Right cardiac atrium (tissue), 5 donors: ENCODE data around the gene SLC6A19. TPM values are rescaled to one million over a fixed set of nuclear protein-coding genes. Genes with fewer than 3 reads are reported as not detected.
A peak's percentile ranks its signal among the peaks of the same experiment; 100 is the strongest.

Experiments
- ATAC-seq, 2 donors: fragments of 200-7000 bp; cut with Tn5 transposase; one replicate each; pipeline versions ENCODE4 v1.8.0 to v1.9.1; 2020; ENCODE audit warnings: moderate library complexity in 2 of 2, mild to moderate bottlenecking in 1 of 2
- DNase-seq, 3 donors: peaks; one replicate each; pipeline ENCODE4 v3.0.0-alpha.2; 2020
- H3K27ac ChIP-seq: one replicate; pipeline ENCODE4 v1.5.1; 2013; ENCODE audit warnings: mild to moderate bottlenecking, low read length, control low read depth, moderate library complexity
- H3K27me3 ChIP-seq: one replicate; pipeline ENCODE4 v1.6.1; 2013; ENCODE audit not compliant: control insufficient read depth, insufficient read depth
- H3K4me1 ChIP-seq: one replicate; pipeline ENCODE4 v1.6.1; 2013; ENCODE audit warnings: low read length; ENCODE audit not compliant: control insufficient read depth, insufficient read depth
- H3K4me3 ChIP-seq: one replicate; pipeline ENCODE4 v1.5.1; 2013; ENCODE audit warnings: low read length, control low read depth
- H3K9me3 ChIP-seq: one replicate; pipeline ENCODE4 v1.6.1; 2013; ENCODE audit warnings: low read length; ENCODE audit not compliant: control insufficient read depth
- WGBS: extraction: QIAGEN DNeasy Blood & Tissue Kit; methylation state at CpG from one replicate; pipeline ENCODE4 v1.1.7; 2013; 5-methylcytosine and 5-hydroxymethylcytosine counted together
- intact Hi-C, 4 donors: fragments of 100-400 bp; cut with DNase I; formaldehyde crosslinking; loops; one replicate each; pipeline versions ENCODE4 v1.11.0 to v1.14.0; 2022 to 2023
- polyA plus RNA-seq: library from polyadenylated mRNA; stranded (reverse); fragments of 200-250 nt; gene quantifications from one replicate; pipeline ENCODE4 v1.2.3, GENCODE V29; 2013
- total RNA-seq, 4 donors: library from RNA; stranded (reverse); fragmentation: NEBNext Ultra II Directional; extraction: Animal tissue kit (Norgen Biotek cat#: 25700); gene quantifications; one replicate each; pipeline ENCODE4 v1.2.1, GENCODE V29; 2021
- donor health status: healthy with polysubstance abuse.
- donor health status: DM: no; HTN: yes; CAD: no.
- donor health status: DM: no; HTN: no; CAD: no.
- donor health status: DM: no; HTN: yes; CAD: no; lungs with severe emphysema.
- donor health status: DM: yes; HTN: yes; CAD: no.

The SLC6A19 gene
- total and polyA plus RNA-seq, 5 donors, result not detected

DNA sequence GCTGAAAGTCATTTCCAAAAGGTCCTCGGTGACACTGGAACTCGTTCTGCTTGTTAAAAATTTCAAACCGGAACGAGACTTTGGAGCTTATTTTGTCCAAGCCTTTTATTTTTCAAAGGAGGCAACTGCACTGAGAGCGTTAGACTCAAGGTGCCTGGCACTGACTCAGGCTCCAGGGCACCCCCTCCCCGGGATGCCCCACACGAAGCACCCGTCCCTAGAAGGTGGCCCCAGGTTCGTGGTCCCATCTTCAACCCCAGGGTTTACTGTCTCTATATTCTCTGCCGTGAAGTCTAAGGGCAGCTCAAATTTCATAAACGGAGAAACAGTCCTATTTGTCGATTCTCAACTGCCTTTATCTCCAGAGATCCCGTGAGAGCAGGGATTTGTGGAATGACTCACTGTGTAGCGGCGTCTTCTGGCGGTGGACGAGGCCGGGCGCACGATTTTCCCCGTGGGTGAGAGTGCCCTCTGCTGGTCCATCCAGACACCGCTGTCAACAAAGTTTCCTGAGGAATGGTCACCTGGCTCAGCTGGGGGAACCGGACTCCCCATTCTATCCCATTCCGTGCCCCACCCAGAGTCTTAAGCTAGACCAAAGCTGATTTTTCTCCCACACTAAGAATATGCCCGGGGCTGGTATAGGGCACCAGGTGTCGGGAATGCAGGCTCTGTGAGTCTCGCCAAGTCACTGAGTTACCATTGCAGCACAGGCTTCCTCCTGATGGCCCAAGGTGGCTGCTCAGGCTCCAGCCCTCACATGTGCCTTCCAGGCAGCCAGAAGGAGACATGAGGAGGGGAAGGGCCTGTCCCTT is 27.1 kb upstream of the SLC6A19 start:
- WGBS, result 39% methylated on average over 27 of the region's 27 CpGs
- Histone ChIP-seq H3K27ac (no peak overlapping the region), H3K4me1 (no peaks in the 10 kb centered on the region), H3K4me3 (no peak overlapping the region), H3K9me3 (no peaks in the 10 kb centered on the region), H3K27me3 (no peaks in the 10 kb centered on the region)
- intact Hi-C loops, result loop anchor here in 2 of 4 donors (2.0 to 10.0 kb wide), 2 partner anchors 250 kb away; no protein-coding TSS in a partner anchor
- peak; percentile 61 to 77 for ATAC-seq
- peak; percentile 69 to 86 (median 83) for DNase-seq

DNA sequence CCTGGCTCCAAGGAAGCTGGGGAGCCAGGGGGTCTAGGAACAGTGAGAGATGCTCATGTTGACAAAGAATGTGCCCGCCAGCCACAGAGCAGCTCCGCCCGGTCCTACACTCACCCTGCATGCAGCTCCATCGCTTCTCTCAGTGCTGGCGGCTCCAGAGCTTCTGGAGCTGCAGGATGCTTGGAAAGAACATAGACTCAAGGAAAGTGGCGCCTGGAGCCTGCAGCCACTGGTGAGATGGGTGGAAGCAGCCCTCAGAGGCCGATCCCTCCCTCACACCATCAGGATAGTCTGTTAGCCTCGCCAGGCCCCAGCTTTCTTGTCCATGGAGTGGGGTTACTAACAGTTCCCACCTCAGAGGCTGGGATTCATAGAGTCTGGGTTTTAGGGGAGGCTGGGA is 26.4 kb upstream of the SLC6A19 start:
- H3K27me3 ChIP-seq, result no peaks in the 10 kb centered on the region
- intact Hi-C loops, result loop anchor here in 2 of 4 donors (2.0 to 10.0 kb wide), 2 partner anchors 250 kb away; no protein-coding TSS in a partner anchor
- no peaks in the 10 kb centered on the region for H3K4me1 ChIP-seq
- H3K9me3 ChIP-seq, result no peaks in the 10 kb centered on the region
- H3K4me3 ChIP-seq, result no peak overlapping the region
- ATAC-seq (no peak), DNase-seq (peak; percentile 10 to 37 (median 25))
- 87% methylated on average over 8 of the region's 8 CpGs for WGBS
- no peak overlapping the region for H3K27ac ChIP-seq

DNA sequence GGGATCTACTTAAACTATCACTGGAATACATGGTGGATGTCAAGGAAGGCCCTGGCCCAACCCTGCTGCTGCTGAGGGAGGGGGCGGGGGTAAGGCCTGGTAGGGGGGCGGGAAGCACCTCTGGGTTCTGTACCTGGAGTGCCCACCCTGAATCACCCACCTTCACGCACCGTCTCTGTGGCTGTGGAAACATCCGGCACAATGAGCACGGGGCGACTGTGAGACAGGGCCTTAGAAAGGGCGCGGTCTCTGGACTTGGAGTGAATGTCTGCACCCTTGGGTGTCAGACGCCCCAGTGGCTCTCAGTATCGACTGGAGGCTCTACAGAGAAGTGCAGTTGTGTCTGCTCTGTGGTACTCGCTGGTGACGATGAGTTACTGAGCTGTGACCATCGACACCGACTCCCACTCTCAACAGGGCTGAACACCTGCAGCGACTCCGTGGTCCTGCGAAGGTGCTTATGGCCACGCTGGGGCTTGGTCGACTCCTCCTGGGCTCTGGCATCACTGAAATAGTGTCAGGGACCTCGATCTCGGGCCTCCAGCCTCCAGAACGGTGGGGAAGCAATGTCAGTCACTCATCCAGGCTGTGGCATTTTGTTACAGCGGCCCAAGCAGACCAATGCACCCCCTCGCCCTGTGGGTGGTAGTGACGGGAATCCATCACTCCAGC is 25.5 kb upstream of the SLC6A19 start:
- no peak for ATAC-seq
- Histone ChIP-seq H3K9me3 (no peaks in the 10 kb centered on the region), H3K4me3 (no peak overlapping the region), H3K4me1 (no peaks in the 10 kb centered on the region), H3K27ac (no peak overlapping the region), H3K27me3 (no peaks in the 10 kb centered on the region)
- DNase-seq, result peak; percentile 12 to 42 (median 30)
- intact Hi-C loops, result loop anchor here in 2 of 4 donors (2.0 to 10.0 kb wide), 2 partner anchors 251 kb away; no protein-coding TSS in a partner anchor
- 90% methylated on average over 26 of the region's 26 CpGs for WGBS

- no peaks in the 10 kb centered on the region for H3K27me3 ChIP-seq
- no peak for ATAC-seq
- WGBS, result 86% methylated on average over 42 of the region's 42 CpGs
- DNase-seq, result peak; percentile 12 to 53 (median 41)
- intact Hi-C loops, result loop anchor here in 1 of 4 donors (10.0 kb wide), 1 partner anchor 252 kb away; no protein-coding TSS in a partner anchor
- no peaks in the 10 kb centered on the region for H3K9me3 ChIP-seq
- no peak overlapping the region for H3K27ac ChIP-seq
- no peaks in the 10 kb centered on the region for H3K4me1 ChIP-seq
- H3K4me3 ChIP-seq, result no peak overlapping the region
Measured at GRCh38 chr5:1176473-1177391, 24.7 kb upstream of the SLC6A19 start.

DNA sequence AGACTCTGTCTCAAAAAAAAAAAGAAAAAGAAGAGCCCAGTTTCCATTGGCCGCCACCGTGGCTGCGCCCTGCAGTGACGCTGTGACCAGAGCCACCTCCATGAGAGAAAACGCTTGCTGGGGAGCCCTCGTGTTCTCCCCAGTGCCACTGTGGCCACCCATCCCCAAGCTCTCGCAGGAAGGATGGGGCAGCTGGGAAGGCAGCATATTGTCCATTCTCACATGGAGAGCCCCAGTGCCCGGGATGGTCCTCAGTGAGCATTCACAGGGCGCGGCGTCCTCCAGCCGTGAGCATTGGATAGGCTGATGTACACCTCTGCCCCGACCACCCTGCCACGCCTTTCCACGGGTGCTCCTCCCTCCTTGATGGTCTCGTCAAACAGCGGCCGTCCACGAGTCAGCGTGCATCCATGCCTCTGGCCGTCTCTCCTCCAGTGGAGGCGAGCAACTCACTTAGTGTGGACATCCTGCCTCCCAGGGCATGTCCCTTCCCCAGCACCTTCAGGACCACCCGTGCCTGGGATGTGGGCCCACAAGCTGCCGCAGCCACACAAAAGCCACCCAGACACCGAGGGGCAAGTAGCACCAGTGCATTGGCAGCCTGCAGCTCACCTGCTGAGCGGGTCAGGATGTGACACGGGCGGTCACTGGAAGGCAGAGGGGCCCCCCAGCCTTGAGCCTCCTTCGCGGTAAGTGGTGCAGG is 23.4 kb upstream of the SLC6A19 start:
- DNase-seq (peak in 2 of 3 donors; percentile 39 to 55), ATAC-seq (no peak)
- H3K27ac ChIP-seq, result no peak overlapping the region
- no peak overlapping the region for H3K4me3 ChIP-seq
- WGBS, result 88% methylated on average over 15 of the region's 30 CpGs
- no peaks in the 10 kb centered on the region for H3K4me1 ChIP-seq
- intact Hi-C loops, result loop anchor here in 1 of 4 donors (10.0 kb wide), 1 partner anchor 253 kb away; no protein-coding TSS in a partner anchor
- H3K9me3 ChIP-seq, result no peaks in the 10 kb centered on the region
- H3K27me3 ChIP-seq, result no peaks in the 10 kb centered on the region

GRCh38 chr5:1178529-1179382 is 22.6 kb upstream of the SLC6A19 start:
- ATAC-seq (peak in 1 of 2 donors; percentile 38), DNase-seq (peak in 2 of 3 donors; percentile 51 to 55)
- no peak overlapping the region for H3K4me3 ChIP-seq
- H3K27me3 ChIP-seq, result no peaks in the 10 kb centered on the region
- no CpG with 5 or more reads among the region's 34 CpGs for WGBS
- H3K4me1 ChIP-seq, result no peaks in the 10 kb centered on the region
- H3K27ac ChIP-seq, result no peak overlapping the region
- no peaks in the 10 kb centered on the region for H3K9me3 ChIP-seq
- intact Hi-C loops, result loop anchor here in 1 of 4 donors (10.0 kb wide), 1 partner anchor 254 kb away; no protein-coding TSS in a partner anchor

- Histone ChIP-seq H3K4me1 (no peaks in the 10 kb centered on the region), H3K27me3 (no peaks in the 10 kb centered on the region), H3K27ac (no peak overlapping the region), H3K9me3 (no peaks in the 10 kb centered on the region), H3K4me3 (no peak overlapping the region)
- ATAC-seq (no peak), DNase-seq (peak in 2 of 3 donors; percentile 10 to 30)
- no CpG with 5 or more reads among the region's 9 CpGs for WGBS
- intact Hi-C loops, result loop anchor here in 1 of 4 donors (10.0 kb wide), 1 partner anchor 255 kb away; no protein-coding TSS in a partner anchor
Measured at GRCh38 chr5:1179383-1179715, 22.0 kb upstream of the SLC6A19 start.

DNA sequence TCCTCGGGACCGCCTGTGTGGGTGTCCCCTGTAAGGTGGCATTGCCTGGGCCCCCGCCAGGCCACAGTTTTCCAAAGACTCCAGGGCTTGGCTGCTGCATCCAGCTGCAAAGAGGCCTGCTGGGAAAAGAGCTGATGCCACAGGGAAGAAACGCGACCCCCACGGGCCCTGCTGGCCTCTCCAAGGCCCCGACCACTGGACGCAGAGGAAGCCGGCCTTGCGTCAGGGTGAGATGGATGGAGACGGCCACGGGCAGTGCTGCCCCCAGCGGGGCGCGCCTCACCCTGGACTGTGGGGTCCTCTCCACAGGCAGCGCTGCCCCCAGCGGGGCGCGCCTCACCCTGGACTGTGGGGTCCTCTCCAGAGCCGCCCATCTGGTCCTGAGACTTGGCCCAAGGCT is 21.3 kb upstream of the SLC6A19 start:
- Histone ChIP-seq H3K4me1 (no peaks in the 10 kb centered on the region), H3K9me3 (no peaks in the 10 kb centered on the region), H3K27me3 (no peaks in the 10 kb centered on the region), H3K27ac (no peak overlapping the region), H3K4me3 (no peak overlapping the region)
- intact Hi-C loops, result no loop called here
- WGBS, result no CpG with 5 or more reads among the region's 20 CpGs
- DNase-seq, result peak in 2 of 3 donors; percentile 27 to 41
- ATAC-seq, result no peak

GRCh38 chr5:1180841-1181271 is 20.5 kb upstream of the SLC6A19 start:
- H3K27me3 ChIP-seq, result no peaks in the 10 kb centered on the region
- DNase-seq (peak; percentile 17 to 51 (median 27)), ATAC-seq (no peak)
- intact Hi-C loops, result no loop called here
- H3K4me1 ChIP-seq, result no peaks in the 10 kb centered on the region
- 63% methylated on average over 20 of the region's 20 CpGs for WGBS
- H3K4me3 ChIP-seq, result no peak overlapping the region
- no peaks in the 10 kb centered on the region for H3K9me3 ChIP-seq
- no peak overlapping the region for H3K27ac ChIP-seq
